GM18507 (cell line): ENCODE data around the gene BRD7.

ENCODE experiments used
- DNase-seq: peaks from one replicate; pipeline ENCODE4 v3.0.0; 2011; ENCODE audit warnings: low read depth; ENCODE audit not compliant: insufficient read length; ENCODE audit errors: extremely low spot score
- FAIRE-seq: peaks from 2 replicates; lab custom pipeline; 2011; peaks lifted over from hg19 to GRCh38; lab: Jason Lieb, UNC

BRD7 gene

DNA sequence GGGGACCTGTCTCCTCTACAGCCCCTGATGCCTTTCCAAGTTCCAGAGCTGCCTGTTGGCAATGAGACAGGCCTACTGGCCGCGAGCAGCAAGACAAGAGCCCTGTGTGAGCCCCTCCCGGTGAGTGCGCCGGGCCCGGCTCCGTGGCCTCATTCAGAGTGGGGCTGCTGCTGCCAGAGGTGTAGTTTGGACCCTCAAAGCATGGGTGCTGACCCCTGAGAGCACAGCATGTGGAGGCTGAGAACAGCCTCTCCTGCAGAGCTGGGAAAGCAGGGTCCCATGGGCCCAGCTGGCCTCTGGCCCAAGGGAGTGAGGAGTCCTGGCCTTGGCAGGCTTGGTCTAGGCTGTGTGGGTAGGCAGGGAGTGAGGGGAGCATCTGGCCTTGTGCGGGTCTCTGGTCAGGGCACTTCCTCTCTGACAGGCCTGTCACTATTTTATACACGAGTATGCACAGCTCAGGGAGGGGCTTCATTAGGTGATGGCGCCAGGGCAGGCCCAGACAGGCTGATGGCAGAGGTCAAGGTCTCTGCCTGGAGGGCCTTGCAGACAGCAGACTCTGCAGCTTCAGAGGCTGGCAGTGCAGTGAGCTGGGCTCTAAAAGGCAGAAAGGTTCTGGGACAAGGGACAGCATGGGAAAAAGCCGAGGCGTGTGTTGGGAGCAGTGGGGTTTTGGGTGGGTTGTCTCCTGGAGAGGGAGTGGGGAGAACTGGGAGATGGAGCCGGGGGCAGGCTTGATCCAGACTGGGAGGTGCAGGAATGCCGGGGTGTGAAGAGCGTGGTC is 59.1 kb downstream of the BRD7 start:
- FAIRE-seq (no peak), DNase-seq (no peak)

DNA sequence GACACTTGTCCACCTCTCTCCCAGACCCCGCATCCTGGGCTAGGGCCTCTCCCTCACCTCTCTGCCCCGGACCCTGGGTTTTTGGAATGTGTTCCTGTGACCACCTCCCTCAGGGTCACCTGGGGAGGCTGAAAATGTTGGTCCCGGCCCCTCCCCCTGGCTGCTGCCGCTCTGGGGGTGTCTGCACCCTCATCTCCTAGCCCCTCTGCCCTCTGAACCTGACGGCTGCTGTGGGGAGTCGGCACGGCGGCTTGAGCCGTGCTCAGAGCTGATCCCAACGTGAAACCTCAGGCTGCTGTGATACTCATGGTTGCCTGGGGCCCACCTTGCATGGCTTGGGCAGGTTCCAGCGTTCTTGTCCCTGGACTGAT is 59.6 kb downstream of the BRD7 start:
- no peak for DNase-seq

DNA sequence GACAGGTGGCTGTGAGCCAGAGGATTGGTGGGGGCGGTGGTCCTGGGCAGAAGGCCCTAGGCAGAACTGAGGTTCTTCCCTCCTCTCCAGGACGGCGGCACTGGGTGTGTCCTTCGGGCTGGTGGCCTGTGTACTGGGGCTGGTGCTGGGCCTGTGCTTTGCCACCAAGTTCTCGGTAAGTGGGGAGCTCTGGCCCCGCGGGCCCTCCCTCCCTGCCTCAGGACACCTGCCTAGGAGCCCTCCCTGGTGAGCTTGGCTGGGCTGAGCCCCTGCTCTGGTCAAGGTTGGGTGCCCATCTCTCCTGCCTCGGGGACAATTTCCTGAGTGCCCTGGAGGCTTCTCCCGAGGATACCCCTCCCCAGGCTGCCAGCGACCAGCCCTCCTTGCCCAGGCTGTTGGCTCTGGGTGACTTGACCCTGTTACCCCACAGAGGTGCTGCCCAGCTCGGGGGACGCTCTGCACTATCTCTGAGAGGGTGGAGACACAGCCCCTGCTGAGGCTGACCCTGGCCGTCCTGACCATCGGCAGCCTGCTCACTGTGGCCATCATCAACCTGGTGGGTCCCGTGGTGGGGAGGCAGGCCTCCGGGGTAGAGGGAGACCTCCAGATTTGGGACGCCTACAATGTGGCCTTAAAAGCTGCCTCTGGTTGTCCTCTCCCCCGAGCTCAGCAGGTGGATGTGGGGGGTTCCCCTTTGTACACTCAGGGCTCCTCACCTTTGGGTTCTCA is 60.4 kb downstream of the BRD7 start:
- FAIRE-seq (no peak), DNase-seq (no peak)

More for the DNA sequence above, 59.6 kb downstream of the BRD7 start:
- FAIRE-seq = no peak

DNA sequence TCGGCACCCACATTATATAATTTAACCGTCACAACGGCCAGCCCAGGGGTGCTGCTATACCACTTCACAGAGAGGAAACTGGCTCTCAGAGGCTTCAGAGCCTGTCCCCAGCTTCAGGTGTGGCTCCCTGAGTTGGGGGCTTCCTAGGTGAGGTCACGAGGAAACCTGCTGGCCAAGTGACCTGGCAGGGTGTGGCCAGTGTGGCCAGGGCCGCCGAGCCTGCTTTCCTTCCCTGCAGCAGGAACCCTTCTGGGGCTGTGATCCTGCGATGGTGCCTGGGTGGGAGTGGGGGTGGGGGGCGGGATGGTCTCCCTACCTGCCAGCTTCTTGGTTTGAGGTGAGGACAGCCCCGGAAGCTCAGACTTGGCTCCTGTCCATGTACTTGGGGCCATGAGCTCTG is 62.5 kb downstream of the BRD7 start:
- DNase-seq = no peak

DNA sequence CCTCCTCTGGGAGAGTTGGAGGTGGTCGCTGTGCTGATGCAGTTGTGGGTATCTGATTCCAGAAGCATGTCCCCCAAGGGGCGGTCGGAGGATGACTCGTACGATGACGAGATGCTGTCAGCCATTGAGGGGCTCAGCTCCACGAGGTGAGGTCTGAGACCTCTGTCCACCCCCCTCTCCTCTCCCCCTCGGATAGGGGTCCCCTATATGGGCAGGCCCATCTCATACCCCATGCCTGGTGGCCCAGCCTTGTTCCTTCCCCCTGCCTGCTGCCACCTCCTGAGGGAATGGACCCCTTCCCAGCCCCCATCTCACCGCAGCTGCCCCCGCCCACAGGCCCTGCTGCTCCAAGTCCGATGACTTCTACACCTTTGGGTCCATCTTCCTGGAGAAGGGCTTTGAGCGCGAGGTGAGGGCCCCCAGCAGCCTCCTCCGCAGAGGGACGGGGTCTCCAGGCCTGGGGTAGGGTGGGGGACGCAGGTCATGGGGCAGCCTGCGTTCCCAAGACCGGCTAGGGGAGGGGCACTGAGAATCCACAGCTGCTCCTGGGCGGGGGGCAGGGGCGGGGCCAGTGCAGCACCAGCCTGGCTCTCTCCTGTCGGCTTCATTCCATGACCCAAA is 63.2 kb downstream of the BRD7 start:
- no peak for DNase-seq
- FAIRE-seq = no peak

More for the DNA sequence above, 62.5 kb downstream of the BRD7 start:
- no peak for FAIRE-seq

DNA sequence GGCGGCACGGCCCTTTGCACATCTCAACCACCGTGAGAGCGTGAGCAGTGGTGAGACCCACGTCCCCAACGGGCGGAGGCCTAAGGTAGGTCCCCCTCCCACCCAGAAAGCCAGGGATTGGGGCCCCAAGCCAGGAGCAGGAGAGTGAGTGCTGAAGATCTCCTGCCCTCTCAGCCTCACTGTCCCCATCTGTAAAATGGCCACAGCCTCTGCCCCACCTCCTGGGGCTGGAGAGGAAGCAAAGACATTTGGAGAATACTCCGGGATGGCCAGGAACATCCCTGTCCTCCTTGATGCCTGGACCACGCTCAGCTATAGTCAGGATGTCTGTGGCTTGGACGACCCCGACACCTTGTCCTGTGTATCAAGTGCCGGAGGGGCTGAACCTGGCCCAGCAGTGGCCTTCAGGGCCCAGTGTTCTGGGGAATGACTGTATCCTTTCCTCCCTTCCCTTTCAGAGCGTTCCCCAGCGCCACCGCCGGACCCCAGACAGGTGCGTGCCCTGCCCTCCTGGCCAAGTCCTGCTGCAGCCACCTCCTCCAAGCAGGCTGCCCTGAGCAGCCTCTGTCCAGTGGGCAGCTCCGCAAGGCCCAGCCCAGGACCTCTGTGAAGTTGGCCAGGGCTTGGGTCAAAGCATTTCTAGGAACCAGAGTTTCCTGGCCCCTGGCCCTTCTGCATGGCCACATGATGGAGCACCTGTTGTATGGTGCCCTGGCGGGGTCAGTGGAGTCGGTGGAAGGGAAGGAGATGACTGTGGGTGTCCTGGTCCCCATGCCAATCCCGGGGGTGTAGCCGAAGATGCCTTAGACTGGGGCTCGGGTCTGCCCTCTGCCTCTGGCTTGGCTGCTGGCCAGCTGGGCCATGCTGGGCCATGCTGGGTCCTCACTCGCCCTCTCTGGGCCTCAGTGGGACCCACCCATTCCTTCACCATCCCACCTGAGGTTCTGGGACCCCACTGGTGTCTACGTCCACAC is 64.0 kb downstream of the BRD7 start:
- FAIRE-seq (no peak), DNase-seq (no peak)

DNA sequence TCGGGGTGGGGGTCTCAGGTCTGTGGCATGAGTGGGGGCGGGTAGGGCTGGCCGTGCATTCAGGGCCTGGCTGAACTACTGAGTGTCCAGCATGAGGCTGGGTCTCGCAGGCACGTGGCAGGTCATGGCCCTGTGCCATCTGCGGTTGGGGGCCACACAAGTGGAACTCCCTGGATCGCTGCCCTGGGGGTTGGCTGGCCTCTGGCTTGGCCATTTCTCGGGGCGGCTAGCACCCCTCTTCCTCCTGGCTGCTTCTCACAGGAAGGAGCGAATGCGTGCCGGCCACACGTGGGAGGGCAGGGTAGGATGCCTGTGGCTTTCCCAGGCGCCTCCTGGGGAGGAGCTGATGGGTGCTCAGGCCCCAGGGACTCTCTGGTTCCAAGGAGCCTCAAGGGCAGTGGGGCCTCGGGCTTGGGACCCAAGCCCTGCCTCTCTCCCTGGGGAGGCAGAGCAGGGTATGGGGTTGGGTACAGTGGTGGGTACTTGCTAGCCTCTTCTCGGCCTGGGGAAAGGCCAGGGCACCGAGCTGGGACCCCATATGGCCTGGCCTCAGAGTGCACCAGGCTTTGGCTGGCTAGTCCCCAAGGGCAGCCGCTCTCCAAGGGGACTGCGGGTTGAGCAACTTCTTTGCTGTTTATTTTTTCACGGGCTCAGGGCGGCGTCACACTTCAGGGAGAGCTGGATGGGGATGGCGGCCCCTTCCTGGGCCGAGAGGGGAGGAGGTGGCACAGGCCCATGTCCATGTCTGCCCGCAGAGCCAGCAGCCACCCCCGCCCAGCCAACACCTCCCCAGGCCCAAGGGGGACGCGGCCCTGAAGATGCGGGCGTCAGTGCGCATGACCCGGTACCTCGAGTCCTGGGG is 65.0 kb downstream of the BRD7 start:
- DNase-seq (no peak), FAIRE-seq (no peak)

DNA sequence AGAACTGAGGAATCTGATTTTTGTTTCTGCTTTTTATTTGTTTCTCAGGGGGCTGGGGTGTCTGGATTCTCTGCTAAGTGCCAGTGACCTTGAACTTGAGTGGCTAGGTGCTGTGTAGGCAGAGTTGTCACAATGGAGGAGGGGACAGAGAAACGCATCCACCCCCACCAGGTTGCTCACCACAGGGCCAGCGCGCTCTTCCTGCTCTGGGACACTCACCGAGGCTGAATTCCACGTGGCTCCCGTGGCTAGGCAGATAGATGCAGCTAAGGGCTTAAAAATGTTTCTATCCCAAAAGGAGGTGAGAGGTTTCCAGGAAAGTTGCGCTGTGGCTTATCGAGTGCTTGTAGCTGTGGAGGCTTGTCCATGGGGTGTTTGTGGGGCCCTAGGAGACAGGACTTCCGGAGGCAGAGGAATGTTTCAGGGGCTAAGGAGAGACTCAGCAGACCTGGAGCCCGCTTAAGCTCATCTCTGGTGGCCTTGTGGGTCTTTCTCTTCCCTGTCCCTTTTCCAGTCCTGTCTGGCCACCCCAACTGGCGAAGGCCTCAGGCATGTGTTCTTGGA is 65.7 kb downstream of the BRD7 start:
- FAIRE-seq = no peak

DNA sequence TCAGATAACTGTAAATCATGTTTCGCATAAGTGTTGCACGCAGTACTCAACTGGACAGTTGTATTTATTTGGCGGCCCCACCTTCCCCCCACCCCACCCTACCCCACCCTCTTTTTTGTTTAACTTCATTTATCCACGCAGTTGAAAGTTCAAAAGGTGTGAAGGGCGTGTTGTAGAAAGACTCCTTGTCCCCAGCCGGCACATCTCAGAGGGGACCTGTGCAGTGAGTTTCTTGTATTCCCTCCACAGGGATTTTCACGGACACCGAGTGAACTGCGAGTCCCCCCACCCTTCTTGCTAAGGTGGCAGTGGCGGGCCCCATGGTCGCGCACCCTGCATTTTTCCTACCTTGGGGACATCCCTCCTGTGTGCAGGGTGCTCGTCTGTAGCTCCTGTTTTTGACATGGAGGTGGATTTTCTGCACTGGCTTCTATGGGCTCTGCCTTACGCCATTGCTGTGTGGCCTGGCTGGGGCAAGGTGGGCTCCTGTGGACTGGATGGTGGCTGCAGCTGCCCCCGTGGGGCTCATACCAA is 66.2 kb downstream of the BRD7 start:
- FAIRE-seq (no peak), DNase-seq (no peak)

More for the DNA sequence above, 65.7 kb downstream of the BRD7 start:
- DNase-seq = no peak

DNA sequence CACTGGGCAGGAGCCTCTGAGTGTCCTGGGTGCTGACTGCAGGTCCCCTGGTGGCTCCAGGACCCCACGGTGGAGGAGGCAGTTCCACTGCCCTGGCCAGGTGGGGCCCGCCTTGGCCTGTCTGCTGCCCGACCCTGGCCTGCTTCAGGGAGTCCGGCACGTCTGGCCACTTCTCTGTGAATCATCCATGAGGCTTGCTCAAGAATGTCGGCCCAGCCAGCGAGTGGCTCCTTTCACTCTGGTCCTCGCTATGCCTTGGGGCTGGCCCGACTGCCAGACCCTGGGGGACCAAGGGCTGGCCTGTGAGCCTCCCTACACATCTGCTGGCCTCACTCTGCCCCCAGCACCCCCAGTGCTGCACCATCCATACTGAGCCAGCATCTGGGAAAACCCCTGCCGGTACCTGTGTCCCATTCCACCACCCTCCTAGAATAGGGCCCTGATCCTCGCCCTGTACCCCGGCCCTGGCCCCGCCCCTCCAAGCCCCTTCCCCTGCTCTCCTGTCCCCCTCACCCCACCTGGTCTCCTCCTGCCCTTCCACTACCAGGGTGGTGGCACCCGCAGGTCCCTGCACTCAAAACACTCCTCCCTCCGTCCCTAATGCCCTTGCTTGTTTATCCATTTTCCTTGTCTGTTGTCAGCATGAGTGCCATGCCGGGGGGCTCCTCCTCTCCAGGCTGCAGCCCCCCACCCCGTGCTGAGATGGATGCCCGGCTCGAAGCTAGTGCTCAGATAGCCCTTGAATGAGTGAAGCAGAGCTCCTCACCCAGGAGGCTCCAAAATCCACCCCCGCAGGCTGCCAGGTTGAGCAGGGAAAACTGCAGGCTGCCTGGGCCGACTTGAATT is 66.9 kb downstream of the BRD7 start:
- DNase-seq = no peak
- no peak for FAIRE-seq

DNA sequence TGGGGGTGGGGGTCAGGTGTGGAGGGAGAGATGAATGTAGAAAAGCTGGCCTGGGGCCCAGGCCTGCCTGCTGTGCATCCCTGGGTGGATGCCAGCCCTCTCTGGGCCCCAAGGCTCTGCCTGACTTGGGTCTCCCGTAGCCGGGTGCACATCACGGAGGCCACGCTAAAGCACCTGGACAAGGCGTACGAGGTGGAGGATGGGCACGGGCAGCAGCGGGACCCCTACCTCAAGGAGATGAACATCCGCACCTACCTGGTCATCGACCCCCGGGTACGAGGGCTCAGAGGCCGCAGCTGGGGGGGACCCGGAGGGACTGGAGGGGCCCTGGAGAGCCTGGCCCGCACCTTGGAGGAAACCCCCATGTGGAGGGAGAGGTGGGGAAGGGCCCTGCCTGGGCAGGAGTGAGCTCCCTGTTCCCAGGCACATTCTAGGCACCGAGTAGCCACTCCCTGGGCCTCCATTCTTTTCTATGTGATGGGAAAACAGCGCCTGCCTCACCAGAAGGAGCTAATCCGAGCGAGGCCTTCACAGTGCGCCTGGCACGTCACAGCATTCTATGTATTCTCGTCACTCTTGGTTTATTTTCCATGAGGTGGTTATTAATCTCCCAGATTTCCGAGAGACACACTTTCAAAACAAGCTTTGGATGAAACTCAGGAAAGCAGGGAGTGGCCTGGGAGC is 67.7 kb downstream of the BRD7 start:
- FAIRE-seq = no peak
- DNase-seq = no peak

DNA sequence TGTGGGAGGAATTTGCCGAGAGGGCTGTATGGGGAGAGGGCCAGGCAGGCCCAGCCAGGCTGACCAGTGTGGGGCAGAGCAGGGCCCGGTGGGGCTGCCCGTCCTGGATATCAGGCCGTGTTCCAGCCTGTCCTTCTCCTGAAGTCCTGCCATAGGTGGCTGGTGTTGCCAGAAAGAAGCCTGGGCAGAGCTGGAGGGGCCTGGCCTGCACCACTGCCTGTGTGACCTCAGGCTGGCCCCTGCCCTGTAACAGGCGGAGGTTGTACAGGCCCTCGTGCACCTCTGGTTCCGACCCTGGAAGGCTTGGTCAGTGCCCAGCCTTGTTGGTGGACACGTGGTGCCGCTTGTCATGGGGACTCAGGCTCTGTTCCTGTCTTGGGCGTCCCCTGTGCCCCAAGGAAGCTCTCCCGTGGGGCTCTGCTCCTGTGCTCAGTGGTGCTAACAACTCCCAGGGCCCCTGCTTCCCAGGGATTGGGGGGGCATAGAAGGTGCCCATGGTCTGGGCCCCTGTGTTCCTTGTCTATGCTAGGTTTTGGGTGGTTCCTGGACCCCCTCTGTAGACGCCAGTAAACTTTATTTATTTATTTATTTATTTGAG is 69.2 kb downstream of the BRD7 start:
- DNase-seq (no peak), FAIRE-seq (no peak)

DNA sequence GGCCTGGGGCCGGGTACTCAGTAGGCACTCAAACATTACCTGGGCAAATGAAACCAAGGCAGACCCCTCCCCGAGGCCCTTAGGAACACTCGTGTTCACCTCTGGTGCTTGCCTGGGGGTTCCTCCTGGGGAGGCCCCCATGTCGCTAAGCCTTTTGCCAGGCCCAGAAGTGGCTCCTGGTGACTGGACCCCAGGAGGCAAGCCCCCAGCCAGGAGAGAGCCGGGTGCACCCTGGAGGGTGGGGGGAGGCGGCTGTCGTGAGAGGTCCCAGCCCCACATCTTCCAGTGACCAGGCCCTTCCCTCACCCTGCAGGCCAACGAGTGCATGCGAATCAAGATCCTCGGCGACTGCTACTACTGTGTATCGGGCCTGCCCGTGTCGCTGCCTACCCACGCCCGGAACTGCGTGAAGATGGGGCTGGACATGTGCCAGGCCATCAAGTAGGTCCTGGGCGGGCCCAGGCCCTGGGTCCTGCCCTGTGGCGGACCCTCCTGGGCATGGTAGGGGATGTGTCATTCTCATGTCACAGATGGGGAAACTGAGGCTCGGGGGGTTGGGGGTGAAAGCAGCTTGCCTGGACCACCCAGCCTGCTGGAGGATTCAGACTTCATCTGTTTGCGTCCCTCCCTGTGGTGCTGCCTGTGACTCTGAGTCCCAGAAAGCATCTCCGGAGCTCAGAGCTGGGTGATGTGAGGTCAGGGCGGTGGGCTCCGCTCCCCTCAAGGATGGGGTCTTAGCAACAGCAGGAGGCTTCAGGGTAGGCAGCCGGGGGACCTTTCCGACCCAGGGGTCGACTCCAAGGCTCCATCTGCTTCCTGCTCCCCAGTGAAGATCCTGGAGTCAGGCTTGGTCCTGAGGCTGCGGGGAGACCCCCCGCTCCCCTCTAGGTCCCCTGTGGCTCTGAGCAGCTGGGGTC is 69.9 kb downstream of the BRD7 start:
- no peak for FAIRE-seq

DNA sequence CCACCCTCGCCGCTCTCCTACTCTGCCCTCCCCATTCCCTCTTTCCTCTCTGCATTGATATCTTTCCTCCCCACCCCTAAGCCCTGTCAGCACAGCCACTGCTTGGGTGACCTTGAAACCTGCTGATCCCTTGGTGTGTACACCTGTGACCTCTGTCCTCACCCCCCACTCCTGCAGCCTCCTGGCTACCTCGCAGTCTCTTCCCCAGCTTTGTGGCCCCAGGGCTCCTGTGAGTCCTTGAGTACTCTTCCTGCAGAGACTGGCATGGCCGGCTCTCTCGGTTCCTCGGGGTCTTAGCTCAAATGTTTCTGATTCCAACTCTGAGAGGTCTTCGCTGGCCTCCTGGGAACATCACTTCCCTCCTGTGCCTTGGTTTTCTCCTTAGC is 70.7 kb downstream of the BRD7 start:
- DNase-seq = no peak
- FAIRE-seq = no peak

More for the DNA sequence above, 69.9 kb downstream of the BRD7 start:
- DNase-seq = no peak

DNA sequence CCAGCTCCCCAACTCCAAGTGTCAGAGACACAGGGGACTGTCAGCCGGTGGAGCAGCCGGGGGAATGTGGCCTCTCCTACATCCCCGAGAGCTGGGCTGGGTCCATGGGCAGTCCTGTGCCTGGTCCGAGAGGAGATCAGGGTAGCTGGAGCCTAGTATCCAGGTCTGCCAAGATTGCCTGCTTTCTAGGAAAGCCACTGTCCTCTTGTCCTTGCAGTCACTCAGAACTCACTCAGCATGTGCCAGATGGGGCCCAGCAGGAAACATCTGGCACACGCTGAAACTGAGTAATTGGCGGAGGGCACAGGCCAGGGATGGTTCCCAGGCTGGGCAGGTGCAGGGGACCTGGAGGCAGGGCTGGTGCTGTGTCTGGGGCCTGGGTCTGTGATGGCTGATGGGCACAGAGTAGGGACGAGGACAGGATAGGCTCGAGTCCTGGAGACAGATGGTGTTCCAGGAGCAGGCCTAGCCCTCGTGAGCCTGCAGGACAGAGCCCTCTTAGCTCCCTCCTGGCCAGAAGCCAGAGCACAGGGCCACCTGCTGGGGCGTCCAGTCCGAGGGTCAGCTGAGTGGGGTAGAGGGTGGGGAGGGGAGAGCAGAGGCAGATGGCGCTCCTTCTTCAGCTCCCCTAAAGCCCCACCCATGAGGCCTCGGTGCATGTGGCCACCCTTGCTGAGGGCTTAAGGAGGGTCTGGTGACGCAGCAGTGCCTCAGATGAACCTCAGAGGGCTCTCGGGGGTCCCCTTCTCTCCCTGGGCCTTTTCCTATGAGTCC is 71.3 kb downstream of the BRD7 start:
- DNase-seq (no peak), FAIRE-seq (no peak)
